Medulla oblongata (tissue), 1 donor: ENCODE data around the gene SLC25A10.
A peak's percentile ranks its signal among the peaks of the same experiment; 100 is the strongest.
"Not testable (repeated sequence)": the region's sequence is repeated elsewhere in the genome, so short reads cannot be mapped to it uniquely, and the experiment has no call there.

Experiments
- DNase-seq: peaks from one replicate; pipeline ENCODE4 v3.0.0-alpha.2; 2015; ENCODE audit errors: extremely low spot score

Gene SLC25A10, protein sequence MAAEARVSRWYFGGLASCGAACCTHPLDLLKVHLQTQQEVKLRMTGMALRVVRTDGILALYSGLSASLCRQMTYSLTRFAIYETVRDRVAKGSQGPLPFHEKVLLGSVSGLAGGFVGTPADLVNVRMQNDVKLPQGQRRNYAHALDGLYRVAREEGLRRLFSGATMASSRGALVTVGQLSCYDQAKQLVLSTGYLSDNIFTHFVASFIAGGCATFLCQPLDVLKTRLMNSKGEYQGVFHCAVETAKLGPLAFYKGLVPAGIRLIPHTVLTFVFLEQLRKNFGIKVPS

DNA sequence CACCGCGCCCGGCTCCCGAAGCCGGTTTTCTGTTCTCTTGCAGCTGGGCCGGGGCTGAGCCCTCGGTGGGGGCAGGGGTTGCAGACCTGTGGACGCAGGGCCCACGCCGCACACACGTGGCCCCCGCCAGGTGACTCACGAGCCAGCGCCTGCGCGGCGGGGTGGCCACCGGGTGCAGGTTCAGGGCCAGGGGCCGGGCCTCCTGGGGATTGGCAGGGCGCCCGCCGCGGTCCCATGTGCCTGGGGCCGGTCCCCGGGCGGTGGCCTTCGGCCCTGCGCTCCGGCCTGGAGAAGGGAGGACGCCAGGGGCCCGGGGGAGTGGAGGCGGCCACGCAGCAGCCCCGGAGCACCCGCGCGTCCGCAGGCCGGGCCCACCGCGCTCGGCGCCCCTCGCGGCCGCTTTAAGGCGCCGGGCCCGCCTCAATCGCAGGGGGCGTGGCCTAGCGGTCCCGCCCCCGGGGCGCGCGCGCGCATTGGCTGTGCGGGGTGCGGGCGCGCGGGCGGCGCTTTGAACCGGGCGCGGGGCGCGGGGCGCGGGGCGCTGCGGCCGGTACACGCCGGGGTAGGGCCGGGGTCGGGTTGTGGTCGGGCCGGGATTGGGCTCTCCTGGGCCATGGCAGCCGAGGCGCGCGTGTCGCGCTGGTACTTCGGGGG, at the start of gene SLC25A10:
Gene SLC25A10, plus strand, starts transcription at position 471 of the 654 bp plus-strand sequence. Its CDS starts 143 bp downstream, at position 614.
- DNase-seq: peak; percentile 76

DNA sequence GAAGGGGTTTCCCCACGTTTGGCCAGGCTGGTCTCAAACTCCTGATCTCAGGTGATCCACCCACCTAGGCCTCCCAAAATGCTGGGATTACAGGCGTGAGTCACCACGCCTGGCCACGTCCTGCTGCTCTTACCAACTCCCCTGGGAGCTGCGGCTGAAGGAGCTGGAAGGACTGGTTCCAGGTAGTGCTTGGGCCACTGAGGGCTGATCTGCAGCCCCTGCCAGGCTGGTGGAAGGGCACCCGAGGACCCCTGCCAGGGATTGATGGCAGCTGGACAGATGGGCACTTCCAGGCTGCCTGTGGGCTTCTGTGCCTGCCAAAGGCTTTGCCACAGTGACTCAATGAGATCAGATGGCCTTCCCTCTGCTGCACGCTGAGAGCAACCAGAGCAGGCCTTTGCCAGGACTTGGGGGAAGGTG, 48.0 kb upstream of the SLC25A10 start:
- no peak for DNase-seq

DNA sequence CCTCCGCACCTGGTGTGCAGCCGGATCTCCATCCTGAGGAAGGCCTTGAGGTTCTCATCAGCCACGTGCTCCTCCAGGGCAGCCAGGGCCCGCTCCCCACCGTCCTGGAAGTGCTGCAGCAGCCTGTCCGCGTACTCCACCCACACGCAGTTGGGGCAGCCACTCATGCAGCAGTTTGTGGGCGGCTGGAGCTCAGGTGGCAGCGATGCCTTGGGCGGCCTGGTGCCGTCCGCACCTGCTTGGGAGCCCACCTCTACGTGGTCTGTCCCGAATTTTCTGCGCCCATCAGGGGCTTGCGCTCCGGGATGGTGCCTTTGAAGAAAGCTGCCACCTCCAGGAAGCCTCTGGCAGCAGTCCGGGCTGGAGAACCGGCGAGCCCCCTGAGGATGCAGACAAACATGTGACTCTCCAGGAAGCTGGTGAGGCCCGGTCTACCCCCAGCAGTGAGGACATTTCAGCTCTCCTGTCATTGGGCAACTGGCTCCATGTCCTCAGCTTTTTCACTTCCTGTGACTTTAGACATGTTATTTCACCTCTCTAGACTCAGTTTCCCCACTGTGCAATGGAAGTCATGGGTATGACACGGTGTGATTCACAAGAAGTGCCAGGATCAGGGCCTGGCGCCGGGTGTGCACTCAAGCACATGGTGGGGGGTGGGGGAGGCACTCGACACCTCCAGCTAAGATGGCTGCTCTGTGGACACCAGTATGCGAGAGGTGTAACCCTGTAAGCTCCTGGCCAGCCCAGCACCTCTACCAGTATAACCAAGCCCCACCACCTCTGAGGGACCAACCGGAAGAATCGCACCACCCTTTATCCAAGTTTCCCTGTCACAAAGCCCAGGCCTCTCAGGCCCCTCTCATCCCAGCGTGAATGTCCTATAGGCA, 46.6 kb upstream of the SLC25A10 start:
- no peak for DNase-seq

DNA sequence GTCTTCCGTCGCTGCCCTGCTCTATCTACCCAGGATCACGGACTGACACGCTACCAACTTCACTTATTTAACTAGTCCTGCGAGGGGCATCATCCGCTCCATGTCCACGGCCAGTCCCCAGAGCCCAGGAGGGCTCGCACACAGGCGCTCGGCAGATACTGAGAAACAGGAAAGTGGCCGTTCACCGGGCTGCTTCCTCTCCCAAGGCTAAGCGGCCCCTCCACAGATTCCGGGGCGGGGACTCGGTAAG, 46.1 kb upstream of the SLC25A10 start:
- DNase-seq: no peak

DNA sequence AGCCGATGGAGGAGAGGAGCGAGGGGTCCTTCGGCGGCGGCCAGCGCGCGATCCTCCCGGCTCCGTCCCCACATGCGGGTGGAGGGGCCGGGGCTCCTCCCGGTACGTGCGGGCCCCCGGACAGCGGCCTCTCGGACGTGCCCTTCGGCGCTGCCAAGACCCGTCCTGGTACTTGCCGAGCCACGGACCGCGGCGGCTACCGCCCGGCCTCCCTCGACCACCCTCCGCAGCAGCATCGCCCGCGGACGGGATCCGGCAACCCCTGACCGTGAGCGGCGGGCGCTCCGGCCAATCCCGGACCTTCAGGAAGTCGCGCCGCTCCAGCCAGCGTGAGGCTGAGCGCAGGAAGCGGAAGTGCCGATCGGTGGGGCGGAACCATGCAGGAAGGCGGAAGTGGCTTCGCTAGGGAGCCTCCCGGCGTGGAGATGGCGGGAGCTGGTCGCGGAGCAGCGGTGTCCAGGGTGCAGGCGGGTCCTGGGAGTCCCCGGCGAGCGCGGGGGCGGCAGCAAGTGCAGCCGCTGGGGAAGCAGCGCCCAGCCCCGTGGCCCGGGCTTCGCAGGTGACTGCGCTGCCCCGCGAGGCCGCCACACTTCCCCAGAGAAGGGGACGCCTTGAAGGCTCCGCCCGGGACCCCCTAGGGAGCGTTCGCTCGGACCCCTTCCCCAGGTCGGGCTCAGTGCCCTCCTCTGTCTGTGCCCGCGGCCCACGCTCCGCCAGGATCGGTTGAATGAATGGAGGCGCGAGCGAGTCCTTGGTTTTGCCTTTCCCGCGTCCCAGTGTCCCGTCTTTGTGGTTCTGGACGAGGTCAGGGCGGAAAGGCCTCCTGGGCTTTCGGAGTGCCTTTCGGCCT, 45.5 kb upstream of the SLC25A10 start, which contains the start of the genes CCDC137 and OXLD1:
Gene CCDC137, plus strand, starts transcription at position 396 of the 850 bp plus-strand sequence. Its CDS starts 30 bp downstream, at position 426.
Gene OXLD1, minus strand, starts transcription at position 264 of the 850 bp plus-strand sequence. Its CDS starts 28 bp downstream, at position 236.
- DNase-seq: peak; percentile 97

DNA sequence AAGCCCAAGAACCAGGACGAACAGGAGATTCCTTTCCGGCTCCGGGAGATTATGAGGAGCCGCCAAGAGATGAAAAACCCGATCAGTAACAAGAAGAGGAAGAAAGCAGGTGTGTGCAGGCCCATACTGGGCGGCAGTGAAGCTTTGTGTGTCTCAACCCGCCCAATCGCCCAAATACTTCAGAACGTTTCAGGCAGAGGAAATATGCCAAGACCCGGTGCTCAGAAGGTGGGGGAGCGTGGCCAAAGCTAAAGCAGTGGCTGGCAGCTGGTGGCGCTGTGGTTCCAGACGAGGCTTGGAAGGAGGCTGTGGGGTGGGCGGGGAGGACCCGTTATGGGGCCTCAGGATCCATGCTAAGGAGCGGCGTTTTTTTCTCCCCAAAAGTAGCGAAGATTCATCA, 44.3 kb upstream of the SLC25A10 start:
- no peak for DNase-seq

DNA sequence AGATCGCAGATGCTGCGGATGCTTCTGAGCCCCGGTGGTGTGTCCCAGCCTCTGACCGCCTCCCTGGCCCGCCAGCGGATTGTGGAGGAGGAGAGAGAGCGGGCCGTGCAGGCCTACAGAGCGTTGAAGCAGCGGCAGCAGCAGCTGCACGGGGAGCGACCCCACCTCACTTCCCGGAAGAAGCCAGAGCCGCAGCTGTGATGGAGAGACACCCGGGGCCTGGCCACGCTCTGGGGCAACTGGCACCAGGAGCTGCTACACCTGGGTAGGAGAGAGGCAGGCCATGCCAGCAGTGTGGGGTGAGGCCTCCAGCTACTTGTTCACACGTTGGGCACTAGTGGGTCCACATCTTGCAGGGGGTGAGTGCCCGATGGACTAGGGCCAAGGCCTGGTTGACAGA, 39.6 kb upstream of the SLC25A10 start:
- no peak for DNase-seq

DNA sequence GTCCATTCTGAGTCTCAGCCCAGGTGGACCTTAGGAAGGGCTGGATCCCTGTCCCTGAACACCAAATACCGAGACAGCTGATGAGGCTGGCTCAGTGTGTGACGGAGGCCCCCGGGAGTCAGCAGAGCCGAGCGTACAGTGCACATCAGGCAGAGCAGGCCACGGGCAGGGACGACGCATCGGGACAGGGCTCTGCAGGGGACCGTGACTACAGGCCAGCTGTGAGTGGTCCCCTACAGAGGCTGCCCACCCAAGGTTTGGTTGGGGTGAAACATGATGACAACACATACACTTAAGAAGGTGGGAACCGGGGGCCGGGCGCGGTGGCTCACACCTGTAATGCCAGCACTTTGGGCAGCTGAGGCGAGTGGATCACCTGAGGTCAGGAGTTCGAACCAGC, 39.1 kb upstream of the SLC25A10 start:
- DNase-seq: no peak

DNA sequence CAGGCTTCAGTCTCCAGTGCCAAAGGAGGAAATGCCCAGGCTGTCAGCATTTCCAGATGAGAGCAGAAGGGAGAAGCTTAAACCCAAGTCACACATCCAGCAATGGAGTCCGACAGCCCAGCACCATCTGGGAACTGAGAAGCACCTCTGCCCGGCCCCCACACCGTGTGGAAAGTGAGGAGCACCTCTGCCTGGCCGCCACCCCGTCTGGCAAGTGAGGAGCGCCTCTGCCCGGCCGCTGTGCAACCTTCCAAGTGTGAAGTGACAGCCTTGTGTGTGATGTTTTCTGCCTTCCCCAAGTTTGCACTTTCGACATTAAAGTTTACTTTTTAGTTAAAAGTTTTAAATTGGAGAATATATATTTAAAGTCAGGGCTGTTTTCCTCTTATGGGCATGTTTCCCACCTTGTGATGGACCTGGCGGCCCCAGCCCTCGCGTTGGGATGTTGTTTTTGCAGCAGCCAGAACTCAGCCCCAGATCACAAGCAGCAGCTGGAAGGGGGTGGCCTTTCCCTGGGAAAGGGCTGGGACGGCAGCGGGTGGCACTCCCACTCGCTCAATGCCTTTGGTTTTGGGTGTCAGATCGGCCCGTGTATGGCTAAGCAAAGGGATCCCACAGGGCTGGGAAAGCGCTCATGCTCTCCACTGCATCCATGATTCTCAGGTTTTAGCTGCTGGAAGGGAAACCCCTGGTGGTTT, 38.4 kb upstream of the SLC25A10 start:
- DNase-seq: no peak

DNA sequence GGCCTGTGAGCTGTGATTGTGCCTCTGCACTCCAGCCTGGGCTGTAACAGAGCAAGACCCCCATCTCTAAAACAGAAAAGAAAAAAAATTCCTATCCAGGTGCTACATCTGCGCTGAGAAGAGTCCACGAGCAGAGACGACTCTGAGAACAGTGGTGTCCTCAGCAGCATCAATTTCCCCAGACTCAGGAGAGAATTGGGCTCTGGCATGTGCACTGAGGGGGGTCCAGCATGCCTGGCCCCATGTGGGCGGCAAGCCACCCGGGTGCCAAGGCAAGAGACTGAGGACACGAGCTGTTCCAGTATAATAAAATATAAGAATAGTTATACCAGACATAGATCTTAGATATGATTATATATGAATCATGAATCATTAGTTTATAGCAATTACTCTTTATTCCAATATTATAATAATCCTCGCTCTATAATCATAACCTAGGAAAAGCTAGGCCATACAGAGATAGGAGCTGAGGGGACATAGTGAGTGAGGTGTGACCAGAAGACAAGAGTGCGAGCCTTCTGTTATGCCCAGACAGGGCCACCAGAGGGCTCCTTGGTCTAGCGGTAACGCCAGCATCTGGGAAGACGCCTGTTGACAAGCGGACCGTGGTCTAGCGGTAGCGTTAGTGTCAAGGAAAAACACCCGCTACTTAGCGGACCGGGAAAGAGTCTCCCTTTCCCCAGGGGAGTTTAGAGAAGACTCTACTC, 36.4 kb upstream of the SLC25A10 start:
- DNase-seq: not testable (repeated sequence)

DNA sequence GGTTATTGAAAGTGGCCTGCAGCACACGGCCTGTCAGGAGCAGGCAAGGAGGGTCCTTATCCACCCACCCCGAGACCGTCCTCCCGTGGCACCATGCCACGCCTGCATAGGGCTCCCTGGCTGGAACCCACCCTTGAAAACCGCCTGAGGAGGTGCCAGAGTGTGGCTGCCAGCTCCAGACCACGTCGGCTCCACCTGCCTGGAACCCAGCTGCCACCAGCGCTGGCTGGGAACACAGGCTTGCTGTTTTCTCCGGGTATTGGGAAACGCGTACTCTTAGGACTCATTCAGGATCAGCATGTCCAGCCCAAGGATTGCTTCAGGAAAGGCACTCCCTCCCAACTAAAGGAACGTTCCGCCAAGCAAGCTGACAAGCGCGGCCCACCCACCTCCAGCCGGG, 35.2 kb upstream of the SLC25A10 start:
- DNase-seq: no peak

DNA sequence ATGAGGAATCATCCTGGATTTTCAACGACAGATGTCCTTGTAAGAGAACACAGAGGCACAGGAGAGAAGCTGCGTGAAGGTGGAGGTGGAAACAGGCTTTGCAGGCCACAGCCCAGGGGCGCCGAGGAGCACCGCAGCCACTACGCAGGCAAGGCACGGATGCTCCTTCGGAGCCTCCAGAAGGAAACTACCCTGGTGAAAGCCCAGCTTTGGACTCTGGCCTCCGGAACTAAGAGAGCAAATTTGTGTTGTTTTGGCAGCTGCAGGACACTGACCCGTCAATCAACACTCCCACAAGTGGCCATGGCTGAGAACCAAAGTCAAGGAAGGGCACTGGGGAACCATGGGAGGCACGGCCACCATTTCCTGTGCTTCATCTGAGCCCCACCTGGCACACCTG, 31.9 kb upstream of the SLC25A10 start:
- DNase-seq: no peak

DNA sequence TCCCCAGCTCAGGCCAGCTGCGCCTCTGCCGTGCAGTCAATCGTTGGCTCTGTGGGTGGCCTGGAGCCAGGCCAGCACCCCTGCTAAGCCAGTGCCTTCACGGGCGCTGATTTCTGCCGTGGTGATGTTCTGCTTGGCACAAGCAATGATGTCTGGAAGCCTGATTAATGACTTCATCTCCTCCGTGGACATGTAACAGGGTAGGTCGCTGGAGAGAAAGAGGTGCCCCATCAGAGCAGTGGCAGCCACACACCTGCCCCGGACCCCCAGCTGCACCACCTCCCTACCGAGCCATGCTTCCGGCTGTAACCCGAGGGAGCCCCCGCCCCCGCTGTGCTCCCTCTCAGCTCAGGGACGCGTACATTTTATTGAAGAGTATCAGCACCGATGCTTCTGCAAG, 30.4 kb upstream of the SLC25A10 start:
- no peak for DNase-seq

DNA sequence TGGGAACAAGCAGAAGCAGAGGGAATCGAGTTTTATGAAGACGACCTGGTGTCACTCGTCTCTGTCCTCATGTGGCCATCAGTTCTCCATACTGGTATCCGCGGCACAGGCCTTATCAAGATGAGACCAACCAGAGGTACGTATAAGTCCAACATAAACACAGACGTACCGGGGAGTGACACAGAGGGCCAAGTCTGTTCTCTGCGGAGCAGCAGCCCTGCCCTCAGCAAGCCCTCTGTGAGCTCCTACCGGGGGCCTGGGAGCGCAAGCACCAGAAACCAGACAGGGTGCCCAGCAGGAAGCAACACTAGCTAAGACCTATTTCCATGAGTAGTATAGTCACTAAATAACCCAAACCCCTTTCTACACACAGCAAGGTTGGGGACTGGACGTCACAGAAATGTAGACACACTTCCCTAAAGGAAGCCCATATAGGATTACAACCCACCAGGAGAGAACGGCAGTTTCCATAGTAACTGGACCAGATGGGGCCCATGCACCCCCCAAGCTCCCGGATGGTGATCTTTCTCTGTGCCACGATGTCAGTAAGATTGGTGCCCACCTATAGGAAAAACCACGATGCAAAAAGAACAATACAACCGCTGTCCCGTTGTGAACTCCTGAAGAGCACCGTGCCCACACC, 29.4 kb upstream of the SLC25A10 start:
- no peak for DNase-seq

DNA sequence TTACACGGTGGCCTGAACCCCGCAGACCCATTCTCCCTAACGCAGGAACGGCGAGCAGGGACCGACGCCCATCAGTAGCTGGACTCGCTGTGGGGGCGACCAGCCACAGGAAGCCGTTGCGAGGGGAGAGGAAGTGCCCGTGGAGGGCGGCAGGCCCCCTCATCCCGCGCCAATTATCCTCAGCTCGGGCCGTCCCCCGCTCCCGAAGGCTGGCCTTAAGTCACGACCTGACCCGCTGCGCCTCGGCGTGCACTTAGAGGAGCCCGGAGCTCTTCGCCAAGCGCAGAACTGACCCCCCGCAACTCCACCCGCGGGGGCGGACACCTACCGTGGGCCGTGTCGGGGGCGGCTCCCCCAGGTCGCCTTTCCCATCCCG, 28.9 kb upstream of the SLC25A10 start:
- no peak for DNase-seq

DNA sequence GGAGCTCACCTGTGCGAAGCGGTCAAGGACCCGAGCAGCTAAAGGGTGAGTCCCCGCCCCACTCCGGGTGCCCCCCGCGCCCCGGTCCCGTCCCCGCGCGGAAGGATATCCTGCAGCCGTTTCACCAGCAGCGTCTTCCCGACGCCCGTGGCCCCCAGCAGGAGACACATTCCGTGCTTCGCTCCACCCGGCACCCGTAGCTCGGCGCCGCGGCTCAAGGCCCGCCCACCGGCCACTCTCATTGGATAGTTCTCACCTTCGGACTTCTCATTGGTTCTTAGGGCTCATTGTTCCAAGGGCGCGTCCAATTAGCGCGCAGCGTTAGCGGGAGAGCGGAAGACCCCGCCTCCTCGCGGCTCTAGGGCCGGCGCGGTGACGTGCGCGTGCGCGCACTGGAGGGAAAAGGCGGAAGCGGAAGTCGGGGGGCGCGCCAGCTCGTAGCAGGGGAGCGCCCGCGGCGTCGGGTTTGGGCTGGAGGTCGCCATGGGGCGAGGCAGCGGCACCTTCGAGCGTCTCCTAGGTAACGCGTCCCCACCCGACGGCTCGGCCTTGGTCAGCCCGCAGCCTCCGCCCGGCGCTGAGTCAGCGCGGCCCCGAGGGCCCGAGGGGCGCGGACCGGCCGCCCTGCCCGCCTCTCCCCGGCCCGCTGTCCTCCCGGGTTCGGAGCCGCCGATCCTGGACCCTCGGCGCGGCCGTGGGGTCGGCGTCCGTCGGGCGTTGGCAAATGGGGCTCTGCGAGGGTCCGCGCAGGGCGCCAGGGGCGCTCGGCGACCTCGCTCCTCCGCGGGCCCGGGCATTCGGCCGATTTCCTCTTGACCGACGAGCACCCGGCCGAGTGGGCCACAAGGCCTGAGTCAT, 28.3 kb upstream of the SLC25A10 start, which contains the start of the genes ARL16 and HGS:
Gene ARL16, minus strand, starts transcription at position 214 of the 858 bp plus-strand sequence. Its CDS starts 44 bp downstream, at position 170.
Gene HGS, plus strand, starts transcription at position 428 of the 858 bp plus-strand sequence. Its CDS starts 56 bp downstream, at position 484.
- peak; percentile 99 for DNase-seq

DNA sequence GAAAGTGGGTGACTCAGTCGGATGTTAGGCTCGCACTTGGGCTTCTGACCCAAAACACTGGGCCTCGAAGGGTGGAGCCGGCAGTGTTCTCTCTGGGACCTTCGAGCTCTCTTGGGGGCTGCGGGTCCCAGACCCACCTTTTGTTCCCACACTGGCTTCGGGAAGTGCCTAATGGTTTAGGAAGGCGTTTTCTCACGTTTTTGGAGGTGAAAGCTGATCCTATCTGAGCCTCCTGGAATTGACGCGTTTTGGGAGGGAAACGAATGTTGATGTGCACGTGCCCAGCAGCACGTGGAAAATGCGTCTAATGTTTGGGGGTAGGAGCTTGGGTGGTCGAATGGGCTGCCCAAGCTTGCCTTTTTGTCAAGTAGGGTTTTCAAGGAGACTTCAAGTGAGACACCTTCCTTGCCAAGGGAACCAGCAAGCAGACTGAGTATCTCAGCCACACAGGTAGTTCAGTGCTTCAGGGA, 27.6 kb upstream of the SLC25A10 start:
- no peak for DNase-seq

DNA sequence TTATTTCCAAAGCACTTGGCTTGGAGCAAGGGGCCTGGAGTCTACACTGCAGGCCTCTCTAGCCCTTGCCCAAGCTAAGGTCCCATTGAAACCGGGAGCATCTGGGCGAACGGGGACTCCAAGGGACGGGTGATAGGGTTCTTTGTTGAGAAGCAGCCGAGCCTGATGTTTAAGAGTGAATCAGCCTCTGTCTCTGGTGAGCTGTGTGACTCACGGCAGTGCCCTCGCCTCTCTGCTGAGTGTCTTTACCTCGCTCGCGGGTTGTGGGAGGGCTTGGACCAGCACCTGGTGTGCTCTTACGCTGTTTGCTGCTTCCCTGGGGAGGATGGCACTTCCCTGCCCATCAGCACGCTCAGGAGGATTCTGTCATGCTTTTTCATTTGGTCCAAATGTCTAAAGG, 27.0 kb upstream of the SLC25A10 start:
- DNase-seq: no peak
